C1 segment of cervical spinal cord (tissue), 14 donors: Measurements from ENCODE around the gene AUP1.

ENCODE experiments used
- DNase-seq, 14 donors: peaks; one replicate each; lab custom pipeline; 2025; lab: John Stamatoyannopoulos, UW

AUP1 gene

GRCh38 chr2:74556831-74557370 is 27.4 kb upstream of the AUP1 start:
- no peak for DNase-seq

- DNase-seq: no peak
Observed at GRCh38 chr2:74556159-74556558, 26.7 kb upstream of the AUP1 start.

- DNase-seq: peak in 2 of 14 donors; percentile 20 to 30
Observed at GRCh38 chr2:74555610-74556103, 26.2 kb upstream of the AUP1 start.

DNA sequence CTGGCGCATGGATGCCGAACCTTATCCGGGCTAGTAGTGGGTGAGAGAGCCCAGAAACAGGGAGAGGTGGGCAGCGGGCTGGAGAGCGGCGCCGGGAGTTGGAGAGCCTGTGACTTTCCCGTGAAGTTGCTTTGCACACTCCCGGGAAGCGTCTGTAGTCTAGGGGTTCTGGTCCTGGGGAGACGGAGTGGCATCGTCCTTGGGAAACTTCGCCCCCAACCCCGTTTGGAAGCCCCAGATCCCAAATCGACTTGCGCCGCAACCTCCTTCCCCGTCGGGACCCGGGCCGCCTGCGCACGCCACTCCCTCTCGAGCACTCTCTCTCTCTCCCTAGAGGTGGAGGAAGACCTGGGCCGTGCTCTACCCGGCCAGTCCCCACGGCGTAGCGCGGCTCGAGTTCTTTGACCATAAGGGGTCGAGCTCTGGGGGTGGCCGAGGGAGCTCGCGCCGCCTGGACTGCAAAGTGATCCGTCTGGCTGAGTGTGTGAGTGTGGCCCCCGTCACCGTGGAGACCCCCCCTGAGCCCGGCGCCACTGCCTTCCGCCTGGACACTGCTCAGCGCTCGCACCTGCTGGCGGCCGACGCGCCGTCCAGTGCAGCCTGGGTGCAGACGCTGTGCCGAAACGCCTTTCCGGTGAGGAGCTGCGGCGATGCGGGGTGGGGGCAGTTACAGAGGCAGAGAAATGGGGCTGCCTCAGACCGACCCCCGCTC is 25.5 kb upstream of the AUP1 start:
- DNase-seq: peak in 2 of 14 donors; percentile 51 to 55

DNA sequence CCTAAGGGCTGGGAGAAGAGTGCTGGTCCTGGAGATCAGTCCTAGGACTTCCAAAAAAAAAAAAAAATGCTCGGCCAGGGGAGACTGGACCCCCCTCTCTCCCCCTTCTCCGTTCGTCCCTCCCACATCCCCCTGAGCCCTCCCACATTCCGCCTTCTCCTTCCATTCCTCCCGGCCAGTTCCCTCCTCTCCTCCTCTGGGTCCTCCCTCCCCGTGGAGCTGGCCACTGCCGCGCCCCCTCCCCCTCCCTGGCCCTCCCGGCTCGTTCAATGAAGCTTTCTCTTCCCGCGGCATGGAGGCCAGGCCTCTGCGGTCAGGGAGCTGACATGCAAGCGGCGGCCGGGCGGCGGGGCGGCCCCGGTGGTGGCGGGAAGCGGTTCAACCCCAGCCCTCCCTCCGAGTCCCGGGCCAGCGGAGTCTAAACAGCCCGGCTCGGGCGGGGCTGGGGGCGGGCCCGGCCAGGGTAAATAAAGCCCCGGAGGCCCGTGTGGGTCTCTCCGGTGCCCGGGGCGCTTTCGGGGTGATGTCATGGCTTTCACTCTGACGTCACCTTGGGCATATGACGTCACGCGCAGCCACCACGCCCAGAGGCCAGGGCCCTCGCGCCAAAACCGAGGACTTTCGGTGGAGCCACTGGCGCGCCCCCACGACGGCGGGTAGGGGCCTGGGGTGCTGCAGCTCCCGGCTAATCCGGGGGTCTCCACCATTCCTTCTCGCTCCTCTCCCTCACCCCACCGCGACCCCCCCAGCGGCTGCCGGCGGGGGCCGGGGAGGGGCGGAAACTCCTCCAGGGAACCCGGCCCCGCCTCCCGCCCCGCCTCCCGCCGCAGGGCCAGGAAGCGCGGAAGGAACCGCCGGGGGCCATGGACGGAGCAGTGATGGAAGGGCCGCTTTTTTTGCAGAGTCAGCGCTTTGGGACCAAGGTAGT is 24.6 kb upstream of the AUP1 start, which contains the start of the genes DOK1 and LOXL3:
DOK1 (plus strand) TSS at position 829 of the 928 bp plus-strand sequence; CDS start at position 864, 35 bp downstream.
LOXL3 (minus strand) TSS at position 51 of the 928 bp plus-strand sequence. CDS start 1,308 bp downstream, outside the sequence.
- DNase-seq: peak in 11 of 14 donors; percentile 44 to 79 (median 69)

DNA sequence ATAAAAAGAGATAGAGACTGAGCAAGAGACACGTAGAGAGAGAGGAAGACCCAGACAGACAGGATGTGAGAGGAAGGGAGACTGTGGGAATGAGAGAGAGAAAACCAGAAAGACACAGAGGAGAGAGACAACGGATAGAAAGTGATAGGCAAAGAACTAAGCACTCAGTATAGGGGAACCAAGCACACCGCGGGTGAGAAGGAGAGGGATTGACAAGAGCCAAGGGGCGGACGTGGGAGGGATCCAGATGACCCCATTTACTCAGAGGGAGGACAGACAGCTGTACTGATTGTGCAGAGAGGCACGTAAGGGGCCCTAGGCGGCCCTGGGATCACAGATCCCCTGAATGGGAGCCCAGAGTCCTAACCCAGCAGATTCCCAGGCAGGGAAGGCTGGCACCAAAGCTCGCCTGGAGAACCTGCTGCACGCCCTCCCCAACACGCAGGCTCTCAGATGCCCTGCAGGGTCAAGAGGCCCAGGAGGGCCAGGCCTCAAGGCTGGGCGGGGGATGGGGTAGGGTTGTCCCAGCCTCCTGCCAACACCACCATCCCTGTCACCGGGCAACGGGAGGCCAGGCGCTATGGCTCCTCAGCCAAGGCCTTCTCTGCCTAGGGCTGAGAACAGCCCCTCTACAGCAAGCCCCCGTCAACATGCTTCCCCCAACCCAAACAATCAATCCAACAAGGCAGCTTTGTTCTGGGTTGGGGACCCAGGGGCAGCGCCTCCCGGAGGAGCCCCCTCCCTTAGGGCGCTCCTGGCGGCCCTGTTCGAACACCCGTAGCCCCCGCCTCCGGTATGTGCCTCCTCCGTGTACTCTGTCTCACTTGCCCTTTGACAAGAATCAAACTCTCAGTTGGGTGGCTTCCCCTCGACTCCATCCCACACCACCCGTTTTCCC is 23.7 kb upstream of the AUP1 start:
- peak in 4 of 14 donors; percentile 34 to 45 (median 42) for DNase-seq

DNA sequence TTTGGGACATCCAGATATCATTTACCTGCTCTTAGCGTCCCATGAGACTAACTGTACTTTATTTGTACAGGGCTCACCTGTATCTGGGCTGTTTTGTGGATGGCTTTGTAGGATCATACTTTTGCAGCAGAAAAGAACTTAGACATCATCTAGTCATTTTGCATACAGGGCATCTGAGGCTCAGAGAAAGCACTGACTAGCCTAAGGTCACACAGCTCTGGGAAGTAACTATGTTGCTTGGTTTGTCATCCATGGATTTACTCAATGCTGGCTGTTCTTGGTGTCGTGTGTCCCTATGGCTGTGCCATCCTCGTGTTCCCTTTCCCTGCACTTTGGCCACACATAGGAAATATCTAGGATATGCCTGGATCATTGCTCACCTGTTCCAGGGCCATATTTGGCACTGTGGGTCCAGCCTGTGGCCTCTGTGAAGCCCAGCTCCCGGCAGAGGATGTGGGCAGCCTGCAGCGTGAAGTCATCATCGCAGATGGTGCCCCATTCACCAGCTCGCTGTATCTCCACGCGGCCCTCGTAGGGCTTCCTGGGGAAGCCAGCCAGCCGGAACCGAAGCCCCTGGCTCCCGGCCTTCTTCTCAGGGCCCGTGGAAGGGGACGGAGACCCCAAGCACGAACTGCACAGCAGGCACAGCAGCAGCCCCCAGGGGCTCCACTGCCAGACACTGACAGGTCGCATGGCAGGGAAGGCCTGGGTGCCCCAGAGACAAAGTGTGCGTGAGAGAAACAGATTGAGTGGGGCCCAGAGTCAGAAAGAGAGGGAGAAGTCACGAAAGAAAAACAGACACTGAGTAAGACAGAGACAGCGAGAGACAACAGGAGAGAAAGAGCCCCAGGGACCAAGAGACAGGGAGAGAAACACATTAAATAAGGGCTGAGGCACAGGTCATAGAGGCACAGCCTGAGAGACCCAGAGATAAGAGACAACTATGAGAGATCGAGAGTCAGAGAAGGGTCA is 22.7 kb upstream of the AUP1 start:
- DNase-seq: no peak

DNA sequence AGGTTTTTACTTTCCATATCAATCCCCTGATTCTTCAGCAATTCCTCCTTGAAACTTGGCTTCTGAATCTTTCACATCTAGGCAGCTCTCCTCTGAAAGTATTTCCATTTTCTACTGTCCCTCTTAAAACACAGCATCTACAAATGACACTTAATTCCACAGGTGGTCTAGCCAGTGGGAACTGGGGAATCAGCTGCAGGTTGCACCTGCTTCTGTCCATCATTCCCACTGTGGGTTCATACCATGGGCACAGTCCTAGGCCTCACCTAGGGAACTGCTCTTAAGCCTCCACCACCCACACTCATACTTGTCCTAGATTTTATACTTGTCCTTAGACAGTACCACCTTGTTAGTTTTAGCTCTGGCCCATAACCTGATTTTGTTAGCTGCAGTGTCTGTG is 22.0 kb upstream of the AUP1 start:
- DNase-seq: no peak

- no peak for DNase-seq
Observed at GRCh38 chr2:74550231-74550630, 20.7 kb upstream of the AUP1 start.

GRCh38 chr2:74548900-74549826 is 19.7 kb upstream of the AUP1 start:
- peak in 1 of 14 donors; percentile 22 for DNase-seq

DNA sequence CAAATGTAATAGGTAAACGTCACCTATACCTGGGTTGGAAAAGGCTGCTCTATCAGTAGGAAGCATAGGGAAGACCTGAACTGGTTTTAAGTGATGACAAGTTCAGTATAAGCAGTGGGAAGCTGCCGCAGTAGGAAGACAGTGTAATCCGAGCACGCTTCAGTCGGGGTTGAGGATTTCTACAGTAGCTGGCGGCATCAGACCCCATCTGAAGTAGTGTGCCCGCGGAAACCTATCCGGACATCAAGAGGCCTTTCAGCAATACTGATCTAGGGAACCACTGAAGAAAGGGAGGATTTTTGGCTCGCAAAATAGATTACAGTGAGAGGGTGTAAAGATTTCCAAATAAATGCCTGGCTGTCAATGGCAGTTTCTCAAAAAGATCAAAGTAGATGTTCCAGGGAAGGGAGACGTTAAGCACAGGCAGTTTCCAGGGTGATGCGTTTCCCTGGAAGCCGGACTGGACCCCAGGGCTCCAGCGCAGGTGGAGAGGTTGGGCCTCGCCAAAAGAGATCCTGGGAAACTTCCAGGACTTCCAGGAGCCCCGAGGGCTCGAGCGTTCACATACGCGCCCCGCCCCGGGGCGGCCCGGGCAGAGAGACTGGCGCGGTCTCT is 18.9 kb upstream of the AUP1 start:
- DNase-seq: no peak

DNA sequence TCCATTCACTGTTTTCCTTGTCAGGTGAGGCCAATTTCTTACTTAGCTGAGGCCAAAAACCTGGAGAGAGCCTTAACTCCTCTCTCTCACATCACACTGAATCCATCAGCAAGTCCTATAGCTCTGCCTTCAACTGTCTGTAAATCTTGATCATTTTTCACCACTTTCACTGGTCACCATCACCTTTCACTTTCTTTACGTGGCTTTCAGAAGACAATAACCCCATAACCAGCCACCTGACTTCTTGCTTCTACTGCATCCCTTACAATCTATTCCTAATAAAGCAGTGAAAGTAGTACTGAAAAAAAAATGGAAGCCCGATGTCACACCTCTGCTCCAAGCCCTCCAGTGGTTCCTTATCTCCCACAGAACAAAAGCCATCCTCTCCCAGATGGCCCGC is 16.5 kb upstream of the AUP1 start:
- no peak for DNase-seq

GRCh38 chr2:74544634-74545033 is 15.1 kb upstream of the AUP1 start:
- no peak for DNase-seq

DNA sequence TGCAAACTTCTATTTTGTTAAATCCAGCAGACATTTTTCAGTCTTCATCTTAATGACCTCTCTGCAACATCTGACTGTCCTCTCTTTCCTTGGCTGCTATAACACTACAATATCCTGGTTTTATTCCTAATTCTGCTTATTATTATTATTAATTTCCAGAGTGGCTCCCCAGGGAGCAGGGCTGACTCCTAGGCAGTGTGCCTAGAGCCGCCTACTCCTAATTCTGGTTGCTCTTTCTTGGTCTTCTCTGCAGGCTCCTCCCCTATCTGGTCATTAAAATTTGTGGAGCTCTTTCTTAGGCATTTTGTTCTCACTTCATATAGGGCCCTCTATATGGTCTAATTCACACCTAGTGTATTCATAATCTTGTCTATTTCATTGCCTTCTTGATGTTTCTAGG is 13.5 kb upstream of the AUP1 start:
- no peak for DNase-seq

GRCh38 chr2:74540291-74540690 is 10.8 kb upstream of the AUP1 start:
- DNase-seq: no peak

DNA sequence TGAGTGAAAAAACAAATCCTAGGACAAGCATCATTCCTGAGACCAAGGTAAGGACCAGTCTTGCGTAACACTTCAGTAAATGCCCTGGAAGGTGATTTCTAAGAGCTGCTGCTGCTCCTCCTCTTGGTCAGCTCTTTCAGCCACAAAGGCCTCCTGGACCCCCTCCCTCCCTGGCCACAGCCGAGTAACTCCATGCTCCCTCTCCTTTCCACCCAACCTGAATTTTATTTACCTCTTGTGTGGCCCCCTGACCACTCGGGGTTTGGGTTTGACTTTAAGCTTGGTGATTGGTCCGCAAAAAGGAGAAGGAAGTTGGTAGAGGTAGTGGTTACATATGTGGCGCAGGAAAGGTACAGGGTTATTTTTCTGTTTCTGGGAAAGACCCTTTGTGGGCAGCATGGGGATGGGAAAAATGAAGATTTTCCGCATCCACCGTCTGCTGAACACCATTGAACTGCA is 9.4 kb upstream of the AUP1 start:
- no peak for DNase-seq

- DNase-seq: no peak
Observed at GRCh38 chr2:74537140-74537539, 7.6 kb upstream of the AUP1 start.
